HG03066 (cell line): Measurements from ENCODE around the gene SARNP.
"Not testable (repeated sequence)": the region's sequence is repeated elsewhere in the genome, so short reads cannot be mapped to it uniquely, and the experiment has no call there.

Experiments used
- ATAC-seq: cut with Tn5 transposase; IDR thresholded peaks from one replicate; pipeline ENCODE4 v1.9.1; 2021; ENCODE audit warnings: low read depth; ENCODE audit not compliant: unreplicated experiment

SARNP gene, protein sequence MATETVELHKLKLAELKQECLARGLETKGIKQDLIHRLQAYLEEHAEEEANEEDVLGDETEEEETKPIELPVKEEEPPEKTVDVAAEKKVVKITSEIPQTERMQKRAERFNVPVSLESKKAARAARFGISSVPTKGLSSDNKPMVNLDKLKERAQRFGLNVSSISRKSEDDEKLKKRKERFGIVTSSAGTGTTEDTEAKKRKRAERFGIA

DNA sequence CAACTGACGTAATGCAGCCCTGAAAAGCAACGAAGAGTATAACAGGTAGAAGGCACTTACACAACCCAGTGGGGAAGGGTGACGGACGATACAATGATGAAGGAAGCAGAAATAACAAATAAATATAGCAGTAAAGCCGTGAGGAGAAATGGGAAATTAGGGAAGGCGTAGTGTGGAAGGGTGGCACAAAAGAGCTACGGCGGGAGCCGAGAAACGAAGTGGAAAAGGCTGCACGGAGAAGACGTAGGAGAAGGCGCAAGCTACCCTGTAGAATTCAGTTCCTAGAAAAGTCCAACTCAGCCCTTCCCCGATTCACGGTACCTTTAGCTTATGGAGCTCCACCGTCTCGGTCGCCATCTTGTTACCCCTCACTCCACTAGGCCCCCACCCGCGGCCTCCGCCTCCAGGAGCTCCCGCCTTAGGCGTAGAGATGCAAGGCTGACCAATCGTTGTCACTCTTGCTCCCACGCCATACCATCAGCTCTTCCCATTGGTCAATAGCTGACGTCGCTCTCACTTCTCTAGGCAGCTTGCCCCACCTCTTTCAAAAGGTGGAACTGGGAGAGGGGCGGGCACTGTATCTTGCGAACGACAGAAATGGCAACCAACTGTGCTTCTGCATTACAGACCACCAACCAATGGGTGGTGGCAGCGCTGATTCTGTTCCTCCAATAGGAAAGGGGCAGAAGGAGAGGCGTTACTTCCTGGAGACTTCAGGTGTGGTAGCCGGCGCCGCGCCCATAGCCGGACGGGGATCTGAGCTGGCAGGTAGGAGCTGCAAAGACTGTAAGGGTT is at the start of gene SARNP, which contains the start of gene ORMDL2:
TSS of gene SARNP (minus strand) at position 380 of the 795 bp plus-strand sequence. CDS start at position 357, 23 bp downstream.
TSS of gene ORMDL2 (plus strand) at position 697 of the 795 bp plus-strand sequence. CDS start 959 bp downstream, outside the sequence.
- ATAC-seq = peak; percentile 97

DNA sequence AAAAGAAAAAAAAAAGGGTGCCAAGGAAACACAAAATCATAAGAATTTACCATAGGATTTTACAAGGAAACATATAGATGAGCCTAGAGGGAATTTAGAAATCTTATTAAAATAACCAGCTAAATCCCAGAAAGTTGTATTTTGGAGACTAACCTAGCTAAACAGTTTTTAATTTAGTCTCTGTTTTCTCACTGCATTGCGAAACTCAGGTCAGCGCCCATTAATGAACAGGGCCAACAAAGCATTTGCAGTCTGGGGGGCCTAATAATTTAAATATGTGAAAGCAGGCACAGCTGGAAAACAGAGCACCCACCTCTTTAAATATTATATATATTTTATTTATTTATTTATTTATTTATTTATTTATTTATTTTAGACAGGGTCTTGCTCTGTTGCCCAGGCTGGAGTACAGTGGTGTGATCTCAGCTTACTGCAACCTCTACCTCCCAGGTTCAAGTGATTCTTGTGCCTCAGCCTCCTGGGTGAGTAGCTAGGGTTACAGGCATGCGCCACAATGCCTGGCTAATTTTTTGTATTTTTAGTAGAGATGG is 49.0 kb upstream of the SARNP start:
- not testable (repeated sequence) for ATAC-seq

DNA sequence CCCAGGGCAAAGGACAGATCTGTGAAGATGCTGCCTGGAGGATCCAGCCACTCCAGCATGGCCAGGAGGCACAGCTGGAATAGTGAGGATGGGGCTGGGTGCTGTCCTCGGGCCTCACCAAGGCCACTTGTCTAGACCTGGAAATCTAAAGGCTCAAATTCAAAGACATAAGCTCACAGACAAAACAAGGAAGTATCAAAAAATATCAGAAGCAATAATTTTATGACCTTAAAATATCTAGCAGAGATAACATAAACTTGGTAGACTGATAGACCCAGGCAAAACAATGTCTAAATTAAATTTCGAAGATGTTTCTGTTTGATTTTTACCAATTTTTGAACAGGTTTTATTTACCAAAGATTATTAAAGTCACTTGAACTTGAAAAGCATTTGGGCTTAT is 47.8 kb upstream of the SARNP start:
- ATAC-seq = no peak

DNA sequence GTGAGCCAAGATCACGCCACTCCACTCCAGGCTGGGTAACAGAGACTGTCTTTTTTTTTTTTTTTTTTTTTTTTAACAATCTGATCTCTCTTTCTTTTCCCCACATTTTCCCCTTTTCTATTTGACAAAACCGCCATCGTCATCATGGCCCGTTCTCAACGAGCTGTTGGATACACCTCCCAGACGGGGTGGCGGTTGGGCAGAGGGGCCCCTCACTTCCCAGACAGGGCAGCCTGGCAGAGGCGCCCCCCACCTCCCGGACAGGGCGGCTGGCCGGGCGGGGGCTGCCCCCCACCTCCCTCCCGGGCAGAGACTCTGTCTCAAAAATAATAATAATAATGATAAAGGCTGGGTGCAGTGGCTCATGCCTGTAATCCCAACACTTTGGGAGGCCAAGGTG is 45.4 kb upstream of the SARNP start:
- ATAC-seq = not testable (repeated sequence)

DNA sequence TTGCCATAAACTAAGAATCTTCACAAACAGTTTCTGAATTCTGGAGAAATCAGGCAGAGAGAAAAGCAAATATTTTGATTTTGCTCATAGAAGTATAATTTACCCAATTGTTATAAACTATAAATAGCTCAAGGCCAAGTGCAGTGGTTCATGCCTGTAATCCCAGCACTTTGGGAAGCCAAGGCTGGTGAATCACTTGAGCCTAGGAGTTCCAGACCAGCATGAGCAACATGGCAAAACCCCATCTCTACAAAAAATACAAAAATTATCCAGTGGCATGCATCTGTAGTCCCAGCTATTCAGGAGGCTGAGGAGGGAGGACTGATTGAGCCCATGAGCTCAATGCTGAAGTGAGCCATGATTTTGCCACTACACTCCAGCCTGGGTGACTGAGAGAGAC is 44.8 kb upstream of the SARNP start:
- no peak for ATAC-seq

DNA sequence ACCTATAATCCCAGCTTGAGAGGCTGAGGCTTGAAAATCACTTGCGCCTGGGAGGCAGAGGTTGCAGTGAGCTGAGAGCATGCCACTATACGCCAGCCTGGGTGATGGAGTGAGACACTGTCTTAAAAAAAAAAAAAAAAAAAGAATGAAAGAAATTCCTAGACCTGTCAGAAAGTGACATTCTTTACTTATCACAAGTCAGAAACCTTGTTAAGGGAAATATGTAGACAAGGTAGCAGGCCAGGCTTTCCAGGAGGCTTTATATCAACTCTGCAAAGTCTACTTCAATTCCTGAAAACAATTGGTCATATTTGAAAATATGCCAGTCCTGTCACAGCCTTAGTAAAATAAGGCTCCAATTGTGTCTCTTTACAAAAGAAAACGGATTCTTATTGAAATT is 44.3 kb upstream of the SARNP start:
- no peak for ATAC-seq

DNA sequence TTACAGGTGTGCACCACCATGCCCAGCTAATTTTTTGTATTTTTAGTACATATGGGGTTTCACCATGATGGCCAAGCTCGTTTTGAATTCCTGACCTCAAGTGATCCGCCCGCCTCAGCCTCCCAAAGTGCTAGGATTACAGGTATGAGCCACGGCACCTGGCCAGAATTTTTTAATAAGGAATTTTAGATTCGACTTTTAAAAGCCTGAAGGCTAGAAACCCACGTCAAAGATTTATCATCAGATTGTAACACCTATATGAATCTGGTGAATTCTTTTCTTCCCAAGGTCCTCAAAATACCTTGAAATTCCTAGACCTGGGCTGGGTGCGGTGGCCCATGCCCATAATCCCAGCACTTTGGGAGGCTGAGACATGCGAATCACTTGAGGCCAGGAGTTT is 43.9 kb upstream of the SARNP start:
- ATAC-seq = no peak

DNA sequence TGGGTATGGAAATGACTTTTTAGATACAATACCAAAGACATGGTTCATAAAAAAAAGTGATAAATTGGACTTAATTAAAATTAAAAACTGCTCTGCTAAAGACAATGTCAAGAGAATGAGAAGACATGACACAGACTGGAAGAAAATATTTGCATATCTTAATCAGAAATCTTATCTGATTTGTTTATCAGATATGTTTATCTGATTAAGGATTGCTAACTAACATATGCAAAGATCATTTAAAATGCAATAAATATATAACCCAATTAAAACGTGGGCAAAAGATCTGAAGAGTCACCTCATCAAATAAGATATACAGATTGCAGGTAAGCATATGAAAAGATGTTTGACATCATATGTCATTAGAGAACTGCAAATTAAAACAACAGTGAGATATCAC is 35.2 kb upstream of the SARNP start:
- no peak for ATAC-seq

DNA sequence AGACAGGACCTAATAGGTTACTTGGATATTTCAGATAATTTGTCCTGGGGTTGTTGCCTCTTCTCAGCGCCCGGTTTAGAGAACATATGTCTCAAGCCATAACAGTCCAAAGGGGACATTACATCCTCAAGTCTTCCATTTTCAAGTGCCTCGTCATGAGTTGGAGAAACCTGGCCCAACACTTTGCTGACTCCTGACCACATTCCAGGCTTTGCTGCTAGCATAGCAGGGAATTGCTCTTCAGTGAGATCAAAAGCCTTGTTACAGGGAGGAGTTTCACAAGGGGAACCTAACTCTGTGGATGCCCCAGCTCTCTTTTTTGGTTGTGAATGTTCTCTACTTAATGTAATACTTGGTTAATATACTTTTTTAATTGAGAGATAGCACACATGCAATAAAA is 33.4 kb upstream of the SARNP start:
- no peak for ATAC-seq

DNA sequence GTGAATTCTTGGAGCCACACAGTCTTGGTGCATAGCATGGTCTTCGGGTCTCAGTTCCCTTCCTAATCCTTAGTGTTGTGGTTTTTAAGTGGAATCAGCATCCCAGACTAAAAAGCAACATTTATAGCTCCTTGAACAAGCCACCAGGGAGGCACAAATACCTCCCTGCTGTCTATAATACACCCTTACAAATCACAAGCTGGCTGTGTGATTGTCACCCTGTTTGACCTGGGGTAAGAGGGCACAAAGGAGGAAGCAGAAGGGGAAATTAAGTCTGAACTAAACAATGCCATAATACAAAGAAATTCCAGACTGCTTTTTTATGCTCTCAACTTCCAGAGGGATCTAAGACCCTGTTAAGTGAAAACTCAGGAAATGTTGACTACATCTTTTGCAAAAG is 32.9 kb upstream of the SARNP start:
- ATAC-seq = no peak

DNA sequence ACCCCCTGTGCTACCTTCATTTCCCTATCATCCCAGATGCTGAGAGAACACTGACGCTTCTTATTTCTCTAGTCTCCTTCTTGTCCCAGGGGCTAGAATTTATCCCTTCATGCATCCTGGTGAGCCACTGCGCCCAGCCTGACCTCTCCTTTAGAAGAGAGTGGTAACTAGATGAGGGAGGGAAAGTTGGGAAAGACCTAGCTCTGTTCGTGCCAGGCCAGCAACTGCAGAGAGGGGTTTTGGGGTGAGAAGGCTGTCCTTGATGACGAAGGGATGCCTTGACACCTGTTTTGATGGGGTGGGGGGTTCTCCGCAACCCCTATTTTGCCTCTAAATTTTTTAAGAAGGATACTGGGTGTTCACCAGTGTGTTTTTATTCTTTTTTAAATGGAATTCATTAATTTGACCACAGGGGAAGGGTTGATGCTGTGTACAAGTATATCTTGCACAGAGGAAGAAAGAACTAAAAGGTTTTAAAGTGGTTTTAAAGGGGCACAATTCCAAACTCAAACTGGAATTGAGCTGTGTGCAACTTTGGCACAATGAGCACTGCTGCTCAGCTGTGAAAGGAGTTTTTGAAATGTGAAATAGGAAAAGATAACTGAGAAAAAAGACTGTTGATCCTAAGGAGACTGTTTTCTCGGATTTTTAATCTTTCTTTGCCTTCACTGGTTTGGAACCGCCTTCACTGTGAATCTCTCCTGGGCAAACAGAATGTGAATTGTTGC is 32.3 kb upstream of the SARNP start:
- no peak for ATAC-seq

DNA sequence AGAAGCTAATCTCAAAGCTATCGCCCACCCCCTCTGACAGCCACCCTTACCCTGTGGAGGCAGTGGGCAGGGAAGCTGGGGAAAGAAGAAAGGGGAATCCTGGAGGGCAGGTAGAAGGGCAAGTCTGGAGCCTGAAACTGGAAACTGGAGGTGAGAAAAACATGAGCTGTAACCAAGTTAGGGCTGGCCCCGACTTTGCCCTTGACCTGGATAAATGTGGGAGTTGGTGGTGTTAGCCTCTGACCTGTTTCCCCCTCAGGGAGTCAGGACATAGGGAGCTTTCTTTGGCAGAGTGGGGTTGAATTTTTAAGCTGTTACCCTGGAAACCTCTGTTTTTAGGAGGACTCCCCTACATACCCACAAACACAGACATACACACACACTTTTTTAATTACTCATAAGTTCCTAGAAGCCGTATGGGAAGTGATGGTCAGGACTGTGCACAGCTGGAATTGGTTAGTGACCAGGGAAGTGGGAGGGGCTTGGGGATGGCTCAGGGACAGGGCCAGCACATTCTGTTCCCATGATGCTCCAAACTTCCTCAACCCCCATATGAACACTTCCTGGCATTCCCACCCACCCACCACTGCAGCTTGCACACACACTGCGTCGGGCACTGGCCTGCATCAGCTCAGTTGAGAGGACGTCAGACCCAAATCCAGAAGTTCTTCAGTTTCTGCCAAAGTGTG is 30.2 kb upstream of the SARNP start:
- no peak for ATAC-seq

DNA sequence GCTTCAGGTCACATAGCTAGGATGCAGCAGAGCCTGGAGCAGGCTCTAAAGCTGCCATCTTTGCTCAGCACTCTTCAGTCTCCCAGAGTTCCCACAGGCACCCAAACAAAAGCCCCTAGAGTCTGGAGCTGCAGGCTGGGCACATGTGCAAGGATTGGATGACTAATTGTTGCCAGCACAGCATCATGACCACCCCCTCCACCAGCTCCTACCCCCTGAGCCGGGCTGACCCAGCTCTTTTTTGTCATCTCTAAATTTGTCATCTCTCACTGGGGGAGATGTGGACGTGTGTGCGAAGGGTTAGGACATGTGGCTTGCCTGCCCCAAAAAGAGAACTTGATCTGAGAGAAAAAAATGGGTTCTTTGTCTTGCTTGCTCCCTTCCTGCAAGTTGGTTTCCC is 29.5 kb upstream of the SARNP start:
- ATAC-seq = no peak

DNA sequence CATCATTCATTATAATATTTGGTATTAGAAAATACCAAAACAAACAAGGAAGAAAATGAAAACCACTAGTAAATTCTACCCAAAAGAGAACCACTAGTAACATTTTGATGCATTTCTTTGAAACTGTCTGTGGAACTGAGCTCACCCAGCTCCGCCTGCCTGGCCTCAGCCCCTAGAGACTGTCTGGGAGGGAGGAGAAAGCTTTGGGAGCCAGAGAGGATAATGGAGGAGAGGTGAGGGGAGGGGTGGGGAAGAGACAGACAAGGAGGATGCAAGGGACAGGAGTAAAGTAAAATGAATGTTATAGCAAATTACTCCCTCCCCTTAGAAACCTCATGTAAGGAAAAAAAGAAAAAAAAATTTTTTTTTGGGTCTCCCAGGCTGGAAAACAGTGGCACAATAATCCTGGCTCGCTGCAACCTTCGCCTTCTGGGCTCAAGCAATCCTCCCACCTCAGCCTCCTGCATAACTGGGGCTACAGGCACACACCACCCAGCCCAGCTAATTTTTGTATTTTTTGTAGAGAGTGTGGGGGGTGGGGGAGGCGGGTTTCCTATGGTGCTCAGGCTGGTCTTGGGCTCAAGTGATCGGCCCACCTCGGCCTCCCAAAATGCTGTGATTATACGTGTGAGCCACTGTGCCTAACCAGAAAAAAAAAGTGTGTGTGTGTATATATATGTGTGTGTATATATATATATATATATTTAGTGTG is 28.4 kb upstream of the SARNP start:
- no peak for ATAC-seq

DNA sequence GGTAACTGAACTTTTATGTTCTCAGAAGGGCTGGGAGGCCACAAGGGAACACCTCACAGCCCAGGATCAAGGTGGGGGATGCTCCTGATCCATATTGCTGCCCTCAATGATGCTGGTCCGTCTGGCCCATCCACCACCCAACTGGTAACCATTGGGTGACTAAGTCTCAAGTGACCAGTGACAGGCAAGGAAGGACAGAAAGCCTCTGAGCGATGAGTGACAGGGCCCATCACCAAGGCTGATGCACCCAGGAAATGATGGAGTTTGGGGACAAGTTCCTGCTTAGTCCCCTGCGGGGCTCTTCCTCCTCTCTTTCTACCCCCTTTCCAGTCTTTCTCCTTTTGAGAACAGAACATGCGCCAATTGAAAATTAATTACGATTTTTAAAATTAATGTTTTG is 27.8 kb upstream of the SARNP start:
- ATAC-seq = no peak

DNA sequence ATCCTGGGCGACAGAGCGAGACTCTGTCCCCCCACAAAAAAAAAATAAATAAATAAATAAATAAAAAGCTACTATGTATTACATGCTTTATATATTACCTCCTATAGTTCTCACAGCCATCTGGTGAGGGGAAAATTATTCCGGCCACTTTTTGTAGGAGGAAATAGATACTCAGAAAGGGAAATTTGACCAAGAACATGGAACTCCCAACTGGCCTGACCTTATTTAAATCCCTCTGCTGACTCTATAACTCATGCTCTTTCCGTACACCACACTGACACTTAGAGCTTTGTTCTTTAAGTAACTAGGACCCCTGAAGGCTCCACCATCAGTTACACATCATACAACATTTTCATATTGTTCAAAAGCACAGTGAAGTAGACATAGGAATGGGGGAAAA is 27.4 kb upstream of the SARNP start:
- no peak for ATAC-seq

DNA sequence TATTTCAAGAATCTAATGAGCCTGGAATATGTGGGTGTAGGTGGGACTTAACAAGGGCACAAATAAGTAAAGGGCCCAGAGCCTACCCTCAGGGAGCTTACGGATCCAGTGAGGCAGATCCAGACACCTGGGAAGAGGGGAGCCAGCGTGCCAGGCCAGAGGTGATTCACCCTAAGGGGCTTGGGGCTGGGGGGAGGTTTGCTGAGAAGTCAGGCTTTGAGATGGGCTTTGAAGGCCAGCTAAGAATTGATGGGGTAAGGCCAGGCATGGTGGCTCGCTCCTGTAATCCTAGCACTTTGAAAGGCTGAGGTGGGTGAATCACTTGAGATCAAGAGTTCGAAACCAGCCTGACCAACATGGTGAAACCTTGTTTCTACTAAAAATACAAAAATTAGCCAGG is 25.9 kb upstream of the SARNP start:
- ATAC-seq = no peak

DNA sequence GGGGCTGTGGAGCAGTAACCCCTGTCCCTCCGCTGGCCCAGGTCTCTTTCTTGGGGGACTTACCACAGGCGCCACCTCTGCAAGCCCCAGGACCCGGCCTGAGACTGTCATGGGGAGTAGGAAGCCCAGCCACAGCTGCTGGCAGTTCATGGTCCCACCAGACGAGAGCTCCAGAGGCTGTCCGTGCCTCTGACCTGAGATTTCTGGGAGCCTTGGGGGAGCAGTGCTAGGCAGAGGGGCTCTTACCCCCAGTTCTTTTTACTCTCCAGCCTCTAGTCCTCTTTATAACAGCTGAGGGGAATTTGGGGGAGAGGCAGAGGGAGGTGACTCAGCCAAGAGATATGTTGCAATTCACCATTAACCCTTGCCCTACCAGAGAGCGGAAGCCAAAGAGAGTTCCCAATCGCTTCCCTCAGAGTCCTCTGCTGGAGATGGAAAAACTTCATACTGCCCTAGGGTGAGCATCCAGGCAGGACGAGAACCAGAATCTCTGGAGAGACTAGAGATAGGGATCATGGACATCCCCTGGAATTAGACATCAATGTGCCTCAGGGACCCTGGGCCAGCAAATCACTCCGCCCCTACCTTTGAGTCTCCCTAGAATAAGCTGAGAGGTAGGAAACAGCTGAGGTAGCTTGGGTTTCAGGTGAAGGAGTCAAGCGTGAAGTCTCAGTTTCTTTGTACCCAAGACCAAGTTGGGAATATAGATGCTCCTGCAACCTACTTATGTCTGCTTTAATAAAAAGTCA is 25.3 kb upstream of the SARNP start, which contains the start of gene MMP19:
TSS of gene MMP19 (minus strand) at position 256 of the 749 bp plus-strand sequence. CDS start at position 150, 106 bp downstream.
- no peak for ATAC-seq
